Keratinocyte (primary cell): ENCODE measurements around the gene OGA. TPM values are rescaled to one million over a fixed set of nuclear protein-coding genes. Genes with fewer than 3 reads are reported as not detected.
A peak's percentile ranks its signal among the peaks of the same experiment; 100 is the strongest.

ENCODE experiments used
- DNase-seq: peaks from one replicate; pipeline ENCODE4 v3.0.0-alpha.2; 2011; ENCODE audit warnings: low read depth, missing footprints, low spot score
- FAIRE-seq: peaks from 2 replicates; lab custom pipeline; 2011; peaks lifted over from hg19 to GRCh38; lab: Jason Lieb, UNC
- H2AFZ ChIP-seq: 2 replicates; pipeline ENCODE4 v1.6.0; 2012; ENCODE audit warnings: low read length, control low read depth, inconsistent platforms; ENCODE audit not compliant: control insufficient read depth
- H3K27ac ChIP-seq: 2 replicates; pipeline ENCODE4 v1.5.1; 2011; ENCODE audit warnings: low read length; ENCODE audit not compliant: control insufficient read depth, insufficient read depth
- H3K27me3 ChIP-seq: 3 replicates; pipeline ENCODE4 v1.6.0; 2011; ENCODE audit warnings: low read length; ENCODE audit not compliant: control insufficient read depth, insufficient read depth; ENCODE audit errors: extremely low read depth
- H3K36me3 ChIP-seq, 2 experiments: 2 replicates in 1 of 2; 3 replicates in 1 of 2; pipeline ENCODE4 v1.5.1; 2011; ENCODE audit warnings: low read length in 2 of 2, mild to moderate bottlenecking in 1 of 2; ENCODE audit not compliant: control insufficient read depth in 2 of 2, insufficient read depth in 2 of 2; ENCODE audit errors: extremely low read depth in 1 of 2
- H3K4me1 ChIP-seq: 3 replicates; pipeline ENCODE4 v1.5.1; 2011; ENCODE audit warnings: low read length; ENCODE audit not compliant: control insufficient read depth, insufficient read depth; ENCODE audit errors: extremely low read depth
- H3K4me2 ChIP-seq: 3 replicates; pipeline ENCODE4 v1.6.0; 2011; ENCODE audit warnings: low read depth, low read length; ENCODE audit not compliant: control insufficient read depth, insufficient read depth; ENCODE audit errors: extremely low read depth
- H3K4me3 ChIP-seq, 3 experiments: fragments of 200-600 bp in 1 of 3; sonication (generic) in 1 of 3; 2 replicates in 2 of 3; 3 replicates in 1 of 3; pipeline ENCODE4 v1.5.1; 2011 to 2016; ENCODE audit warnings: low read length in 3 of 3, mild to moderate bottlenecking in 3 of 3, control low read depth in 2 of 3, inconsistent platforms in 1 of 3, low read depth in 1 of 3, mixed read lengths in 1 of 3, mixed run types in 1 of 3, moderate library complexity in 1 of 3; ENCODE audit not compliant: control insufficient read depth in 2 of 3, insufficient read depth in 2 of 3; ENCODE audit errors: extremely low read depth in 1 of 3
- H3K79me2 ChIP-seq: 2 replicates; pipeline ENCODE4 v1.6.0; 2012; ENCODE audit warnings: low read length; ENCODE audit not compliant: control insufficient read depth, insufficient read depth
- H3K9ac ChIP-seq: 3 replicates; pipeline ENCODE4 v1.6.0; 2011; ENCODE audit warnings: low read length; ENCODE audit not compliant: control insufficient read depth, insufficient read depth; ENCODE audit errors: extremely low read depth
- H3K9me1 ChIP-seq: 3 replicates; pipeline ENCODE4 v1.6.0; 2011; ENCODE audit warnings: low read length; ENCODE audit not compliant: control insufficient read depth, insufficient read depth; ENCODE audit errors: extremely low read depth
- H3K9me3 ChIP-seq: 2 replicates; pipeline ENCODE4 v1.5.1; 2012; ENCODE audit warnings: low read depth, low read length; ENCODE audit not compliant: control insufficient read depth
- H4K20me1 ChIP-seq: 3 replicates; pipeline ENCODE4 v1.6.0; 2011; ENCODE audit warnings: low read length; ENCODE audit not compliant: control insufficient read depth, insufficient read depth; ENCODE audit errors: extremely low read depth
- CTCF ChIP-seq, 3 experiments: IDR thresholded peaks in 1 of 3; conservative IDR thresholded peaks in 1 of 3; optimal IDR thresholded peaks in 1 of 3; 2 replicates in 2 of 3; 3 replicates in 1 of 3; pipeline versions ENCODE3 to v1.5.1; 2011; ENCODE audit warnings: low read length in 3 of 3, mild to moderate bottlenecking in 3 of 3, moderate library complexity in 2 of 3, control low read depth in 1 of 3, inconsistent platforms in 1 of 3; ENCODE audit not compliant: insufficient read depth in 2 of 3; ENCODE audit errors: extremely low read depth in 1 of 3
- EZH2 ChIP-seq: IDR thresholded peaks from one replicate; pipeline ENCODE4 v1.6.1; 2012; ENCODE audit warnings: inconsistent platforms, mild to moderate bottlenecking, low read length, moderate library complexity
- dilution Hi-C: fragments of 300-500 bp; cut with MboI; formaldehyde crosslinking; loops from one replicate; pipeline ENCODE4 v1.7.0; 2020; ENCODE audit warnings: low sequenced_read_pairs; ENCODE audit not compliant: extremely low pct_ligation_motif_present
- polyA plus RNA-seq, 5 experiments: library from polyadenylated mRNA; depleted of rRNA in 3 of 5; stranded (reverse) in 3 of 5; stranded (forward) in 1 of 5; unstranded in 1 of 5; fragments of >200 nt; gene quantifications; 1 replicate in 1 of 5; 2 replicates in 3 of 5; 3 replicates in 1 of 5; pipeline versions ENCODE4 v1.2.1 to v1.2.3, GENCODE V29; 2011 to 2012; ENCODE audit warnings: missing spikeins in 2 of 5, low read depth in 1 of 5, low replicate concordance in 1 of 5

Gene OGA
- polyA plus RNA-seq, 1 donor (not counting 4 experiments of a cell fraction or from before 2014, with no cell fraction given), result 104 TPM

GRCh38 chr10:101777619-101778145 lies 40.6 kb downstream of the OGA start:
- peaks cover 41% of the 10 kb centered on the region for H3K4me1 ChIP-seq
- peaks cover 7% of the 10 kb centered on the region for H3K79me2 ChIP-seq
- H3K27me3 ChIP-seq, result peaks cover 52% of the 10 kb centered on the region
- H3K4me3 ChIP-seq, result no peak overlapping the region
- FAIRE-seq, result peak; percentile 26
- DNase-seq, result no peak
- TF ChIP-seq CTCF (optimal IDR thresholded peaks at IDR 0.05 in 1 of 3, IDR thresholded peaks at IDR 0.05 in 1 of 3, conservative IDR thresholded peaks at IDR 0.05 in 1 of 3; ENCODE audit: extremely low read depth in 1 of 3, insufficient read depth in 2 of 3, low read length in 3 of 3) (no peak), EZH2 (no peak)
- peaks cover 24% of the 10 kb centered on the region for H4K20me1 ChIP-seq
- no peaks in the 10 kb centered on the region for H3K9me3 ChIP-seq
- no peak overlapping the region for H3K9ac ChIP-seq
- peaks cover 5 to 10% of the 10 kb centered on the region in 2 experiments for H3K36me3 ChIP-seq
- H3K4me2 ChIP-seq, result no peak overlapping the region
- H3K9me1 ChIP-seq, result no peaks in the 10 kb centered on the region
- no peak overlapping the region for H3K27ac ChIP-seq
- dilution Hi-C loops, result no loop called here
- no peak overlapping the region for H2AFZ ChIP-seq

- no peak overlapping the region for H3K4me2 ChIP-seq
- dilution Hi-C loops, result no loop called here
- peak; percentile 79 for TF ChIP-seq EZH2
- no peak for TF ChIP-seq CTCF (optimal IDR thresholded peaks at IDR 0.05 in 1 of 3, IDR thresholded peaks at IDR 0.05 in 1 of 3, conservative IDR thresholded peaks at IDR 0.05 in 1 of 3; ENCODE audit: extremely low read depth in 1 of 3, insufficient read depth in 2 of 3, low read length in 3 of 3)
- no peak overlapping the region for H3K4me3 ChIP-seq
- peaks cover 66% of the 10 kb centered on the region for H3K27me3 ChIP-seq
- H2AFZ ChIP-seq, result no peak overlapping the region
- no peak overlapping the region for H3K27ac ChIP-seq
- no peak for DNase-seq
- H3K4me1 ChIP-seq, result peaks cover 28% of the 10 kb centered on the region
- H3K36me3 ChIP-seq, result peaks cover 5 to 10% of the 10 kb centered on the region in 2 experiments
- no peaks in the 10 kb centered on the region for H3K9me1 ChIP-seq
- H3K9ac ChIP-seq, result no peak overlapping the region
- no peaks in the 10 kb centered on the region for H3K9me3 ChIP-seq
- FAIRE-seq, result no peak
- peaks cover 24% of the 10 kb centered on the region for H4K20me1 ChIP-seq
- no peaks in the 10 kb centered on the region for H3K79me2 ChIP-seq
Observed at GRCh38 chr10:101776161-101776817, 42.0 kb downstream of the OGA start.
